Adrenal gland (tissue), 5 donors: ENCODE measurements around the gene CCDC197.

ENCODE experiments used
- POLR2A ChIP-seq, 2 donors: fragments of 450-650 bp; IDR thresholded peaks; one replicate each; pipeline ENCODE4 v1.6.1; 2017; ENCODE audit warnings: antibody characterized with exemption in 2 of 2, mild to moderate bottlenecking in 2 of 2, moderate library complexity in 1 of 2
- TF ChIP-seq, protein P1 (sequence below), 6 experiments: fragments of 450-650 bp in 4 of 6; fragments of 200-600 bp in 2 of 6; sonication (generic) in 1 of 6; IDR thresholded peaks; 1 replicate in 5 of 6; 2 replicates in 1 of 6; pipeline versions ENCODE4 v1.5.1 to v1.8.0; 2016 to 2021; ENCODE audit warnings: antibody characterized with exemption in 6 of 6, mild to moderate bottlenecking in 2 of 6, moderate library complexity in 1 of 6
- donor health status: DM: no; HTN: no; CAD: no.

GRCh38 chr14:94016446-94016976 lies 19.4 kb downstream of the CCDC197 start:
- TF ChIP-seq, protein P1, sequence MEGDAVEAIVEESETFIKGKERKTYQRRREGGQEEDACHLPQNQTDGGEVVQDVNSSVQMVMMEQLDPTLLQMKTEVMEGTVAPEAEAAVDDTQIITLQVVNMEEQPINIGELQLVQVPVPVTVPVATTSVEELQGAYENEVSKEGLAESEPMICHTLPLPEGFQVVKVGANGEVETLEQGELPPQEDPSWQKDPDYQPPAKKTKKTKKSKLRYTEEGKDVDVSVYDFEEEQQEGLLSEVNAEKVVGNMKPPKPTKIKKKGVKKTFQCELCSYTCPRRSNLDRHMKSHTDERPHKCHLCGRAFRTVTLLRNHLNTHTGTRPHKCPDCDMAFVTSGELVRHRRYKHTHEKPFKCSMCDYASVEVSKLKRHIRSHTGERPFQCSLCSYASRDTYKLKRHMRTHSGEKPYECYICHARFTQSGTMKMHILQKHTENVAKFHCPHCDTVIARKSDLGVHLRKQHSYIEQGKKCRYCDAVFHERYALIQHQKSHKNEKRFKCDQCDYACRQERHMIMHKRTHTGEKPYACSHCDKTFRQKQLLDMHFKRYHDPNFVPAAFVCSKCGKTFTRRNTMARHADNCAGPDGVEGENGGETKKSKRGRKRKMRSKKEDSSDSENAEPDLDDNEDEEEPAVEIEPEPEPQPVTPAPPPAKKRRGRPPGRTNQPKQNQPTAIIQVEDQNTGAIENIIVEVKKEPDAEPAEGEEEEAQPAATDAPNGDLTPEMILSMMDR (IDR thresholded peaks at IDR 0.05), result no peak
- TF ChIP-seq POLR2A (IDR thresholded peaks at IDR 0.05), result no peak
